ENCODE measurements around the gene PDF.

PDF gene

DNA sequence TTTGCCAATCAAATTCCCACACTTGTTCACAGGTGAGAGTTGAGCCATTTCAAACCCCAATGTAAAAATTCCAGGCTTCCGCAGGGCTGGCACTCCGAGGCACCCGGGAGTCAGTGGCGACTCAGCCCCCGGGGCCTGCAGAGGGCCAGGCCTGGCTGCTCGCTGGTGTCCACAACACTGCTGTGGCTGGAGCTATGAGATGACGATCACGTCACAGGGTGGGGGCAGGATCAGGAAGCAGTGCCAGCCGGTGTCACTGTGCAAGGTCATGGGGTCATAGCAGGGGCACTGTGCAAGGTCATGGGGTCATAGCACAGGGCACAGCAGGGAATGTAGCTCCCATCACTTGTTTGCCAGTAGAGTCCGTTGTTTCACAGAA lies 11.5 kb downstream of the PDF start:
- TF ChIP-seq EP300 (IDR thresholded peaks at IDR 0.05; ENCODE audit: borderline replicate concordance) (no peak), CREB1 (IDR thresholded peaks at IDR 0.05; ENCODE audit: low read depth) (no peak), TEAD4 (IDR thresholded peaks at IDR 0.05) (no peak), NFIC (IDR thresholded peaks at IDR 0.05) (no peak), EGR1 (IDR thresholded peaks at IDR 0.05) (no peak), ZBTB7A (IDR thresholded peaks at IDR 0.05; ENCODE audit: low read depth) (no peak), FOXM1 (IDR thresholded peaks at IDR 0.05; ENCODE audit: borderline replicate concordance, low read depth) (no peak), CEBPB (IDR thresholded peaks at IDR 0.05) (no peak)
- TF ChIP-seq, protein P1, sequence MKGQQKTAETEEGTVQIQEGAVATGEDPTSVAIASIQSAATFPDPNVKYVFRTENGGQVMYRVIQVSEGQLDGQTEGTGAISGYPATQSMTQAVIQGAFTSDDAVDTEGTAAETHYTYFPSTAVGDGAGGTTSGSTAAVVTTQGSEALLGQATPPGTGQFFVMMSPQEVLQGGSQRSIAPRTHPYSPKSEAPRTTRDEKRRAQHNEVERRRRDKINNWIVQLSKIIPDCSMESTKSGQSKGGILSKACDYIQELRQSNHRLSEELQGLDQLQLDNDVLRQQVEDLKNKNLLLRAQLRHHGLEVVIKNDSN (IDR thresholded peaks at IDR 0.05): no peak
- TF ChIP-seq, protein P2, sequence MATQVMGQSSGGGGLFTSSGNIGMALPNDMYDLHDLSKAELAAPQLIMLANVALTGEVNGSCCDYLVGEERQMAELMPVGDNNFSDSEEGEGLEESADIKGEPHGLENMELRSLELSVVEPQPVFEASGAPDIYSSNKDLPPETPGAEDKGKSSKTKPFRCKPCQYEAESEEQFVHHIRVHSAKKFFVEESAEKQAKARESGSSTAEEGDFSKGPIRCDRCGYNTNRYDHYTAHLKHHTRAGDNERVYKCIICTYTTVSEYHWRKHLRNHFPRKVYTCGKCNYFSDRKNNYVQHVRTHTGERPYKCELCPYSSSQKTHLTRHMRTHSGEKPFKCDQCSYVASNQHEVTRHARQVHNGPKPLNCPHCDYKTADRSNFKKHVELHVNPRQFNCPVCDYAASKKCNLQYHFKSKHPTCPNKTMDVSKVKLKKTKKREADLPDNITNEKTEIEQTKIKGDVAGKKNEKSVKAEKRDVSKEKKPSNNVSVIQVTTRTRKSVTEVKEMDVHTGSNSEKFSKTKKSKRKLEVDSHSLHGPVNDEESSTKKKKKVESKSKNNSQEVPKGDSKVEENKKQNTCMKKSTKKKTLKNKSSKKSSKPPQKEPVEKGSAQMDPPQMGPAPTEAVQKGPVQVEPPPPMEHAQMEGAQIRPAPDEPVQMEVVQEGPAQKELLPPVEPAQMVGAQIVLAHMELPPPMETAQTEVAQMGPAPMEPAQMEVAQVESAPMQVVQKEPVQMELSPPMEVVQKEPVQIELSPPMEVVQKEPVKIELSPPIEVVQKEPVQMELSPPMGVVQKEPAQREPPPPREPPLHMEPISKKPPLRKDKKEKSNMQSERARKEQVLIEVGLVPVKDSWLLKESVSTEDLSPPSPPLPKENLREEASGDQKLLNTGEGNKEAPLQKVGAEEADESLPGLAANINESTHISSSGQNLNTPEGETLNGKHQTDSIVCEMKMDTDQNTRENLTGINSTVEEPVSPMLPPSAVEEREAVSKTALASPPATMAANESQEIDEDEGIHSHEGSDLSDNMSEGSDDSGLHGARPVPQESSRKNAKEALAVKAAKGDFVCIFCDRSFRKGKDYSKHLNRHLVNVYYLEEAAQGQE (IDR thresholded peaks at IDR 0.05; ENCODE audit: low read depth): no peak

DNA sequence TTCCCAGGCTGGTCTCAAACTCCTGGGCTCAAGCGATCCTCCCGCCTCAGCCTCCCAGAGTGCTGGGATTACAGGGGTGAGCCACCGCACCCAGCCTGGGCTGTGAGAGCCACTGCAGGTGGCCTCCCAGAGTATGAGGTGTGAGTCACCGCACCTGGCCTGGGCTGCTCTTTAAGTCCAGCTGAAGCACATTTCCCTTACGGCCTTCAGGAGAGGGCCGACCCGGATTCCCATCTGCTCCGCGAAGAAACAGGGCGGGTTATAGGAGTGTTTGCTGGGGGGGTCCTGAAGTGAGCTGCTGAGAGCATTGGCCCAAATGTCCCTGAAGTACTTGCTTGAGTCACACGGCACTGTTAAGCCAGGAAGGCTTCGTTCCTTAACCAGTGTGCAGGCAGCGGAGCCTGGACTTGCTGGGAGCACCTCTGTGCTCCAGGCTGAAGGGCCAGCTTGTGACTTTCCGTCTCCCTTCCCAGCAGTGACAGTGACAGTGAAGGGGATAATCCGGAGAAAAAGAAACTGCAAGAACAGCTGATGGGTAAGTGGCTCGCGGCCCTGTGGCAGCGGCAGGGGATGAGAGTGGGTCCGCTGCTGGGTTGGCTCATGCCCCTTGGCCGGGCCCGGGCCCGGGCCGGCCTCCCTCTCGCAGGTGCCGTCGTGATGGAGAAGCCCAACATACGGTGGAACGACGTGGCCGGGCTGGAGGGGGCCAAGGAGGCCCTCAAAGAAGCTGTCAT lies 12.0 kb downstream of the PDF start:
- TF ChIP-seq FOXM1 (IDR thresholded peaks at IDR 0.05; ENCODE audit: borderline replicate concordance, low read depth) (no peak), CREB1 (IDR thresholded peaks at IDR 0.05; ENCODE audit: low read depth) (no peak), TCF12 (IDR thresholded peaks at IDR 0.05; ENCODE audit: low read depth) (no peak), TAF1 (IDR thresholded peaks at IDR 0.05; ENCODE audit: low read depth) (no peak), EP300 (IDR thresholded peaks at IDR 0.05; ENCODE audit: borderline replicate concordance) (no peak), YY1 (IDR thresholded peaks at IDR 0.05; ENCODE audit: low read depth) (no peak), ZBTB7A (IDR thresholded peaks at IDR 0.05; ENCODE audit: low read depth) (no peak), RAD21 (IDR thresholded peaks at IDR 0.05; ENCODE audit: low read depth) (no peak), NFIC (IDR thresholded peaks at IDR 0.05) (no peak), TEAD4 (IDR thresholded peaks at IDR 0.05) (no peak)
- TF ChIP-seq, protein P2 (IDR thresholded peaks at IDR 0.05; ENCODE audit: low read depth): no peak
- TF ChIP-seq, protein P3, sequence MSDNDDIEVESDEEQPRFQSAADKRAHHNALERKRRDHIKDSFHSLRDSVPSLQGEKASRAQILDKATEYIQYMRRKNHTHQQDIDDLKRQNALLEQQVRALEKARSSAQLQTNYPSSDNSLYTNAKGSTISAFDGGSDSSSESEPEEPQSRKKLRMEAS (IDR thresholded peaks at IDR 0.05): no peak

DNA sequence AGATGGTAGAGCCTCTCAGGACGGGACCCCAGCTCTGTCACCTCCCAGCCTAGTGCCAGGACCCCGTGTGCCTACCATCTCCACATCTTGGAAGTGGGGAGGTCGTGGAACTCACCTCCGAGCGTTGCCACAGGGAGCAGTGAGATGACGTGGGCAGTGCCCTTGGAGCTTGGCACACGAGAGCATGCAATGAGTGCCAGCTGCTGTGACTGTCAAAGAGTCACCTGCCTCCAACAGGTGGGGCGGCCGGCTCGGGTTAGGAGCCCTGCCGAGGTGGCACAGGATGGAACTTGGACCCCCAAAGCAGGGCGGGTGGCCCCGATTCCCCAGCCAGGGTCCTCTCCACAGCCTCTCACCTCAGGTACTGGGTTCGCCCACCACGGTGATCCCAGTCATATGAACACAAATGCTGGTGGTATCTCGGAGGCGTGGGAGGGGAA lies 13.8 kb downstream of the PDF start:
- no peak for TF ChIP-seq FOXM1 (IDR thresholded peaks at IDR 0.05; ENCODE audit: borderline replicate concordance, low read depth)
- no peak for TF ChIP-seq CREB1 (IDR thresholded peaks at IDR 0.05; ENCODE audit: low read depth)
- TF ChIP-seq NFIC (IDR thresholded peaks at IDR 0.05): no peak
- no peak for TF ChIP-seq EP300 (IDR thresholded peaks at IDR 0.05; ENCODE audit: borderline replicate concordance)
- TF ChIP-seq, protein P3 (IDR thresholded peaks at IDR 0.05): no peak
- TF ChIP-seq, protein P2 (IDR thresholded peaks at IDR 0.05; ENCODE audit: low read depth): no peak
- no peak for TF ChIP-seq TEAD4 (IDR thresholded peaks at IDR 0.05)
- no peak for TF ChIP-seq YY1 (IDR thresholded peaks at IDR 0.05; ENCODE audit: low read depth)
- no peak for TF ChIP-seq RAD21 (IDR thresholded peaks at IDR 0.05; ENCODE audit: low read depth)
- TF ChIP-seq CEBPB (IDR thresholded peaks at IDR 0.05): no peak

DNA sequence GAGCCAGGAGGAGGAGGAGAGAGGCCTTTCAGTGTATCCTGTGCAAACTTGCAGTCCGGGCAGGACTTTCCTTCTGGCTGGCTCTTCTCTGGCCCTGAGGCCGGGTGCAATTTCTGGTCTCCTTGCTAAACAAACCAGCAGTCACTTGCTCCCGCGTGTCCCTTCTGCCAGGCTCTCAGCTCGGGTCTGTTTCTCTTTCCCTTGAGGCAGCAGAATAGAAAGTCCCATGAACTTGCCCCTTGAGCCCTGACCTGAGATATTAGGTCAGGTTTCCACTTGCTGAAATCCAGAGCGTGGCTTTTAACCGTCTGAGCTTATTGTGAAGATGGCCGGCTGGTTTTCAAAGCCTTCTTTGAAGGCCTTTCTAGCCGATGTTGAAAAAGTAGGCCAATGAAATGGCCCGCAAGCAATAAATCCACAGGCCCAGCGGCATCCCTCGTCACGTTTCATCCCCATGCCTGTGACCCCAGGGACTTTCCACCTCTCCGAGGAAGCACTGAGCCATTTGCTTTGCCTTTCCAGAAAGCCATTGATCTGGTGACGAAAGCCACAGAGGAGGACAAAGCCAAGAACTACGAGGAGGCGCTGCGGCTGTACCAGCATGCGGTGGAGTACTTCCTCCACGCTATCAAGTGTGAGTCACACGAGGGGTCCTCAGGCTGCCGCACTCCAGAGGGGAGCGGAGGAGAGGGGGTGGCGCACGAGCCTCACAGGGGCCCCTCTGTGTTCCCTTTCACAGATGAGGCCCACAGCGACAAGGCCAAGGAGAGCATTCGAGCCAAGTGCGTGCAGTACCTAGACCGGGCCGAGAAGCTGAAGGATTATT lies 14.7 kb downstream of the PDF start:
- TF ChIP-seq, protein P2 (IDR thresholded peaks at IDR 0.05; ENCODE audit: low read depth): no peak
- TF ChIP-seq YY1 (IDR thresholded peaks at IDR 0.05; ENCODE audit: low read depth) (no peak), CREB1 (IDR thresholded peaks at IDR 0.05; ENCODE audit: low read depth) (no peak), NFIC (IDR thresholded peaks at IDR 0.05) (no peak), TAF1 (IDR thresholded peaks at IDR 0.05; ENCODE audit: low read depth) (no peak), EGR1 (IDR thresholded peaks at IDR 0.05) (no peak), FOXM1 (IDR thresholded peaks at IDR 0.05; ENCODE audit: borderline replicate concordance, low read depth) (no peak), EP300 (IDR thresholded peaks at IDR 0.05; ENCODE audit: borderline replicate concordance) (no peak), ZBTB7A (IDR thresholded peaks at IDR 0.05; ENCODE audit: low read depth) (no peak), TCF12 (IDR thresholded peaks at IDR 0.05; ENCODE audit: low read depth) (no peak), TEAD4 (IDR thresholded peaks at IDR 0.05) (no peak), RAD21 (IDR thresholded peaks at IDR 0.05; ENCODE audit: low read depth) (no peak), CEBPB (IDR thresholded peaks at IDR 0.05) (no peak)
- TF ChIP-seq, protein P1 (IDR thresholded peaks at IDR 0.05): no peak
- TF ChIP-seq, protein P3 (IDR thresholded peaks at IDR 0.05): no peak

Measured in Ishikawa (cell line).